ENCODE results near the gene SMARCC1.

Gene SMARCC1

DNA sequence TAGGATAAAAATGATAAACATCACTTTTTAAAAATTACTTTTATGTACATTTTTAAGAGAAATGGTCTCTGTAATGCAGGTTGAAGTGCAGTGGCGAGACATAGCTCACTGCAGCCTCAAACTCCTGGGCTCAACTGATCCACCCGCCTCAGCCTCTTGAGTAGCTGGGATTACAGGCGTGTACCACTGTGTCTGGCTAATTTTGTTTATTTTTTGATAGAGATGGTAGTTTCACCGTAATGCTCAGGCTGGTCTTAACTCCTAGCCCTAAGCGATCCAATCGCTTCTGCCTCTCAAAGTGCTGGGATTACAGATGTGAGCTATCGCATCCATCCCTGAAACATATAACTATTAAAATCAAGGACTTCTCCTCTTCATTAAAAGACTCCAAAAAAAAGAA lies 140.0 kb downstream of the SMARCC1 start:
- H3K9me3 ChIP-seq, result no peaks in the 10 kb centered on the region
- TF ChIP-seq, protein P1, sequence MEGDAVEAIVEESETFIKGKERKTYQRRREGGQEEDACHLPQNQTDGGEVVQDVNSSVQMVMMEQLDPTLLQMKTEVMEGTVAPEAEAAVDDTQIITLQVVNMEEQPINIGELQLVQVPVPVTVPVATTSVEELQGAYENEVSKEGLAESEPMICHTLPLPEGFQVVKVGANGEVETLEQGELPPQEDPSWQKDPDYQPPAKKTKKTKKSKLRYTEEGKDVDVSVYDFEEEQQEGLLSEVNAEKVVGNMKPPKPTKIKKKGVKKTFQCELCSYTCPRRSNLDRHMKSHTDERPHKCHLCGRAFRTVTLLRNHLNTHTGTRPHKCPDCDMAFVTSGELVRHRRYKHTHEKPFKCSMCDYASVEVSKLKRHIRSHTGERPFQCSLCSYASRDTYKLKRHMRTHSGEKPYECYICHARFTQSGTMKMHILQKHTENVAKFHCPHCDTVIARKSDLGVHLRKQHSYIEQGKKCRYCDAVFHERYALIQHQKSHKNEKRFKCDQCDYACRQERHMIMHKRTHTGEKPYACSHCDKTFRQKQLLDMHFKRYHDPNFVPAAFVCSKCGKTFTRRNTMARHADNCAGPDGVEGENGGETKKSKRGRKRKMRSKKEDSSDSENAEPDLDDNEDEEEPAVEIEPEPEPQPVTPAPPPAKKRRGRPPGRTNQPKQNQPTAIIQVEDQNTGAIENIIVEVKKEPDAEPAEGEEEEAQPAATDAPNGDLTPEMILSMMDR (IDR thresholded peaks at IDR 0.05; ENCODE audit: low read depth, low read length), result no peak
- peaks cover 8% of the 10 kb centered on the region; the same call in 1 of the 2 replicates for H3K36me3 ChIP-seq
- no peaks in the 10 kb centered on the region for H3K27me3 ChIP-seq
- H3K4me1 ChIP-seq, result no peaks in the 10 kb centered on the region
- no peak overlapping the region for H3K4me3 ChIP-seq (ENCODE audit: low read depth, low read length)
- no peak for DNase-seq

DNA sequence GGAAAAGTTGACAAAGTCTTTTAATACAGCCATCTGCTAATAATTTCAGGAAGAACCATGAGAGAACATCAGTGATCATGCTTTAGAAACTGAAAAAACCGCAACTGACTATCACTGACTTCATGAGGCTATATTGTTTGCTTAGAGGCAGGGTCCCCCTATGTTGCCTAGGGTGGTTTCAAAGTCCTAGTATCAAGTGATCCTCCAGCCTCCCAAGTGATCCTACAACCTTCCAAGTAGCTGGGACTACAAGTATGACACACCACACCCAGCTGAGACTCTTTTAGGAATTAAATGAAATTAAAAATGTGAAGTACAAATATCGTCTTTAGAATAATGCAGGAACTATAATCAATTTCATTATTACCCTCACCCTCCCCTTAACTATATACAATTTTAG lies 144.8 kb downstream of the SMARCC1 start:
- no peaks in the 10 kb centered on the region for H3K4me1 ChIP-seq
- H3K9me3 ChIP-seq, result no peaks in the 10 kb centered on the region
- TF ChIP-seq, protein P1 (IDR thresholded peaks at IDR 0.05; ENCODE audit: low read depth, low read length), result no peak
- peaks cover 17% of the 10 kb centered on the region for H3K36me3 ChIP-seq
- H3K4me3 ChIP-seq (ENCODE audit: low read depth, low read length), result no peak overlapping the region
- no peak for DNase-seq
- no peaks in the 10 kb centered on the region for H3K27me3 ChIP-seq

DNA sequence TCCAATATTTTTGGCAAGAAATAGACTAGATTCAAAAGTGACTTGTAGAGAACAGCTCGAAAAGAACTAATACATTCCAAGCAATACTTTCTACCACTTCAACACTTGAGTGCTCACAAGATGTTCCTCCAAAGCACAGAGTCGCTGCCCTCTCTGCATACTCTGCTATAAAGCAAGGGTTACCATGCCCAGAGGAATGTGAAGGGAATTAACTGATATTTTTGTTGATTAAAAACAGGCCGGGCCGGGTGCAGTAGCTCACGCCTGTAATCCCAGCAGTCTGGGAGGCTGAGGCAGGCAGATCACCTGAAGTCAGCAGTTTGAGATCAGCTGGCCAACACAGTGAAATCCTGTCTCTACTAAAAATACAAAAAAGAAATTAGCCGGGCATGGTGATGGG lies 145.5 kb downstream of the SMARCC1 start:
- Histone ChIP-seq H3K4me1 (no peaks in the 10 kb centered on the region), H3K27me3 (no peaks in the 10 kb centered on the region), H3K36me3 (peaks cover 21% of the 10 kb centered on the region), H3K9me3 (no peaks in the 10 kb centered on the region), H3K4me3 (ENCODE audit: low read depth, low read length) (no peak overlapping the region)
- TF ChIP-seq, protein P1 (IDR thresholded peaks at IDR 0.05; ENCODE audit: low read depth, low read length), result no peak
- no peak for DNase-seq

DNA sequence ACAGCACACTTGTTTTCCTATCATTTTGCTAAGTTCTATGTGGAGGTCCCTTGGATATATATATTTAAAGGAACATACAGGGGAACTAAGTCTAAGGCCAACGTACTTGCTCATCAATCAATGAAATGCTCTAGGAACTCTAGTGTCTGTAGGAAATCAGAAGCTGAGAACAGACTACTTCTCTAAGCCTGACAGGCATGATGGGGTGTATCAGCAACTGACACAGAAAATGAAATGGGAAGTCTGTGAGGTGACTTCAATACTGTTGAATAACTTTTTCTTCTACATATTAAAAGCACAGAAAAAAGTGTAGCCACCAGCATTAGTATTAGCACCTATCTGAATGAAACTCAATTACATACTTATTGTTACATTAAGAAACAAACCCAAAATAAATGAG lies 146.2 kb downstream of the SMARCC1 start:
- H3K27me3 ChIP-seq, result no peaks in the 10 kb centered on the region
- no peak for DNase-seq
- TF ChIP-seq, protein P1 (IDR thresholded peaks at IDR 0.05; ENCODE audit: low read depth, low read length), result no peak
- no peaks in the 10 kb centered on the region for H3K9me3 ChIP-seq
- no peak overlapping the region for H3K4me3 ChIP-seq (ENCODE audit: low read depth, low read length)
- H3K36me3 ChIP-seq, result peaks cover 26% of the 10 kb centered on the region
- H3K4me1 ChIP-seq, result no peaks in the 10 kb centered on the region

DNA sequence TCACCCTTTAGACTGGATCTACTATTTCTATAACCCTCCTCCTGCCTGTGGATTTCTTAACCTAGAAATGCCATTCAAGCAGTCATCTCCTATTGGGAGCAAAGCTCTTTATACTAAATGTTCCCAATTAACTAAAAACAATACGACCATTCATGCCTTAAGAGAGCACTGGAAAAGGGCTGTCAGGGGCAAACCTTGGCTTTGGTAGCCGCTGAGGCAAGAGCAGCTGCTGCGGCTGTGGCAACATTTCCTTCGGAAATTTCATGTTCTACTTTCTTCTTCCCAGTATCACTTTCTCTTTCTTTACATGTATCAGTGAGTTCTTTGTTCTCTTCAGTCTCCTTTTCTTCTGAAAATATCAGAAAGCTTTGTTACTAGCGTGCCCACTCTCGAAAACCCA lies 146.7 kb downstream of the SMARCC1 start:
- Histone ChIP-seq H3K9me3 (no peaks in the 10 kb centered on the region), H3K4me3 (ENCODE audit: low read depth, low read length) (no peak overlapping the region), H3K36me3 (peaks cover 29% of the 10 kb centered on the region), H3K27me3 (no peaks in the 10 kb centered on the region), H3K4me1 (no peaks in the 10 kb centered on the region)
- TF ChIP-seq, protein P1 (IDR thresholded peaks at IDR 0.05; ENCODE audit: low read depth, low read length), result no peak
- no peak for DNase-seq

DNA sequence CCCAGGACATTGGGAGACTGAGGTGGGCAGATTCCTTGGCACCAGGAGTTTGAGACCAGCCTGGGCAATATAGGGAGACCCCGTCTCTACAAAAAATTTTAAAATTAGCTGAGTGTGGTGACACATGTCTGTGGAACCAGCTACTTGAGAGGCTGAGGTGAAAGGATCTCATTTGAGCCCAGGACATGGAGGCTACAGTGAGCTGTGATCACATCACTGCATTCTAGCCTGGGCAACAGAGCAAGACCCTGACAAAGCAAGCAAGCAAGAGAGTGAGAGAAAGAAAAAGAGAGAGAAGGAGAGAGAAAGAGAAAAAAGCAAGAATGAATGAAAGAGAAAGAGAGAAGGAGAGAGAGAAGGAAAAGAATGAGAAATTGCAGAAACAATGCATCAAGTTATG lies 150.9 kb downstream of the SMARCC1 start:
- H3K27me3 ChIP-seq, result no peaks in the 10 kb centered on the region
- no peaks in the 10 kb centered on the region for H3K9me3 ChIP-seq
- TF ChIP-seq, protein P1 (IDR thresholded peaks at IDR 0.05; ENCODE audit: low read depth, low read length), result no peak
- H3K36me3 ChIP-seq, result peaks cover 36% of the 10 kb centered on the region
- H3K4me1 ChIP-seq, result no peaks in the 10 kb centered on the region
- no peak overlapping the region for H3K4me3 ChIP-seq (ENCODE audit: low read depth, low read length)
- DNase-seq, result no peak
